CD4-positive, alpha-beta T cell (primary cell): ENCODE results near the gene SPINT2. TPM values are rescaled to one million over a fixed set of nuclear protein-coding genes. Genes with fewer than 3 reads are reported as not detected.
A peak's percentile ranks its signal among the peaks of the same experiment; 100 is the strongest.

ENCODE experiments used
- ATAC-seq: fragments of 200-7000 bp; cut with Tn5 transposase; one replicate; pipeline ENCODE4 v1.10.0; 2022; ENCODE audit warnings: mild to moderate bottlenecking; ENCODE audit not compliant: poor library complexity
- CTCF ChIA-PET: fragments of 350-600 bp; sonication (Branson Sonifier 250); formaldehyde crosslinking; loops from one replicate; lab custom pipeline; 2021; ENCODE audit warnings: antibody characterized with exemption, inconsistent platforms; lab: Charles Lee
- POLR2A ChIA-PET: fragments of 350-600 bp; sonication (Branson Sonifier 250); formaldehyde crosslinking; loops from one replicate; lab custom pipeline; 2021; ENCODE audit warnings: antibody characterized with exemption, inconsistent platforms; lab: Charles Lee
- DNase-seq, 14 experiments: peaks; one replicate each; pipeline ENCODE4 v3.0.0-alpha.2; 2013 to 2020; ENCODE audit warnings: mixed read lengths in 2 of 14
- H3K27ac ChIP-seq, 2 donors: one replicate each; pipeline versions ENCODE4 v1.5.1 to v1.7.0; 2013; ENCODE audit warnings: low read length in 2 of 2, low read depth in 1 of 2, mild to moderate bottlenecking in 1 of 2
- H3K27me3 ChIP-seq, 2 experiments: 1 replicate in 1 of 2; 2 replicates in 1 of 2; pipeline versions ENCODE4 v1.6.1 to v1.7.0; 2013; ENCODE audit warnings: low read length in 2 of 2, control low read depth in 1 of 2, mild to moderate bottlenecking in 1 of 2, moderate library complexity in 1 of 2; ENCODE audit not compliant: insufficient read depth in 2 of 2, control insufficient read depth in 1 of 2
- H3K36me3 ChIP-seq: one replicate; pipeline ENCODE4 v1.6.1; 2013; ENCODE audit warnings: low read length, control low read depth; ENCODE audit not compliant: insufficient read depth
- H3K4me1 ChIP-seq: one replicate; pipeline ENCODE4 v1.6.1; 2013; ENCODE audit warnings: low read length, control low read depth; ENCODE audit not compliant: insufficient read depth
- H3K4me3 ChIP-seq: one replicate; pipeline ENCODE4 v1.5.1; 2013; ENCODE audit warnings: mild to moderate bottlenecking, low read length, moderate library complexity
- H3K9me3 ChIP-seq, 2 experiments: 1 replicate in 1 of 2; 2 replicates in 1 of 2; pipeline versions ENCODE4 v1.6.1 to v1.7.0; 2013; ENCODE audit warnings: low read length in 2 of 2, mild to moderate bottlenecking in 2 of 2, control low read depth in 1 of 2, moderate library complexity in 1 of 2; ENCODE audit not compliant: control insufficient read depth in 1 of 2, insufficient read depth in 1 of 2
- H3K27ac Mint-ChIP-seq: one replicate; pipeline ENCODE4 v1.8.0; 2020; ENCODE audit warnings: mixed read lengths
- H3K27me3 Mint-ChIP-seq: one replicate; pipeline ENCODE4 v1.8.0; 2021; ENCODE audit warnings: mixed read lengths
- H3K36me3 Mint-ChIP-seq: one replicate; pipeline ENCODE4 v1.8.0; 2021; ENCODE audit warnings: low read depth, mixed read lengths
- H3K4me1 Mint-ChIP-seq: one replicate; pipeline ENCODE4 v1.8.0; 2021; ENCODE audit warnings: low read depth, mixed read lengths
- H3K4me3 Mint-ChIP-seq: one replicate; pipeline ENCODE4 v1.8.0; 2020; ENCODE audit warnings: mild to moderate bottlenecking, mixed read lengths
- H3K9me3 Mint-ChIP-seq: one replicate; pipeline ENCODE4 v1.8.0; 2020; ENCODE audit warnings: mixed read lengths
- CTCF ChIP-seq: fragments of 200-600 bp; IDR thresholded peaks from one replicate; pipeline ENCODE4 v1.8.0; 2022; ENCODE audit warnings: antibody characterized with exemption, mild to moderate bottlenecking
- intact Hi-C, 2 experiments: fragments of 100-400 bp; cut with DNase I in 1 of 2; cut with micrococcal nuclease in 1 of 2; formaldehyde crosslinking; loops; one replicate each; pipeline versions ENCODE4 v1.15.1 to v1.9.0; 2023 to 2025; cut with DNase I, micrococcal nuclease
- total RNA-seq, 174 experiments: library from RNA in 2 of 174; stranded (reverse) in 2 of 174; gene quantifications; one replicate each; pipeline ENCODE4 v1.2.3 and lab custom pipeline; 2021 to 2026

The SPINT2 gene
- total RNA-seq, 2 experiments from 2014 or later: 25.4 to 26.5 TPM

- intact Hi-C loops: no loop called here
- Mint-ChIP-seq H3K4me1 (peaks cover 35% of the 10 kb centered on the region), H3K27me3 (no peaks in the 10 kb centered on the region), H3K27ac (peak overlapping the region; percentile 12), H3K9me3 (no peaks in the 10 kb centered on the region), H3K36me3 (peaks cover 40% of the 10 kb centered on the region), H3K4me3 (peak overlapping the region; percentile 42)
- ATAC-seq: no peak
- H3K27ac ChIP-seq: no peak overlapping the region
- H3K4me1 ChIP-seq: peaks cover 29% of the 10 kb centered on the region
- H3K36me3 ChIP-seq: peaks cover 34% of the 10 kb centered on the region
- ChIA-PET POLR2A (no interaction called here), CTCF (no interaction called here)
- no peak for TF ChIP-seq CTCF
- DNase-seq: no peak
- H3K9me3 ChIP-seq: no peaks in the 10 kb centered on the region
- no peaks in the 10 kb centered on the region for H3K27me3 ChIP-seq
- H3K4me3 ChIP-seq: no peak overlapping the region
Observed at GRCh38 chr19:38323291-38323690, 58.9 kb downstream of the SPINT2 start.

GRCh38 chr19:38324431-38324830 is 60.1 kb downstream of the SPINT2 start:
- intact Hi-C loops: no loop called here
- H3K9me3 Mint-ChIP-seq: no peaks in the 10 kb centered on the region
- H3K36me3 ChIP-seq: peaks cover 37% of the 10 kb centered on the region
- H3K27me3 ChIP-seq: no peaks in the 10 kb centered on the region
- peaks cover 20% of the 10 kb centered on the region for H3K4me1 ChIP-seq
- no peak overlapping the region for H3K4me3 ChIP-seq
- no peak overlapping the region for H3K27ac Mint-ChIP-seq
- ATAC-seq (no peak), DNase-seq (no peak)
- H3K27ac ChIP-seq: no peak overlapping the region
- H3K9me3 ChIP-seq: no peaks in the 10 kb centered on the region
- H3K36me3 Mint-ChIP-seq: peaks cover 45% of the 10 kb centered on the region
- ChIA-PET CTCF (no interaction called here), POLR2A (no interaction called here)
- no peak overlapping the region for H3K4me3 Mint-ChIP-seq
- no peaks in the 10 kb centered on the region for H3K27me3 Mint-ChIP-seq
- peaks cover 24% of the 10 kb centered on the region for H3K4me1 Mint-ChIP-seq
- no peak for TF ChIP-seq CTCF

DNA sequence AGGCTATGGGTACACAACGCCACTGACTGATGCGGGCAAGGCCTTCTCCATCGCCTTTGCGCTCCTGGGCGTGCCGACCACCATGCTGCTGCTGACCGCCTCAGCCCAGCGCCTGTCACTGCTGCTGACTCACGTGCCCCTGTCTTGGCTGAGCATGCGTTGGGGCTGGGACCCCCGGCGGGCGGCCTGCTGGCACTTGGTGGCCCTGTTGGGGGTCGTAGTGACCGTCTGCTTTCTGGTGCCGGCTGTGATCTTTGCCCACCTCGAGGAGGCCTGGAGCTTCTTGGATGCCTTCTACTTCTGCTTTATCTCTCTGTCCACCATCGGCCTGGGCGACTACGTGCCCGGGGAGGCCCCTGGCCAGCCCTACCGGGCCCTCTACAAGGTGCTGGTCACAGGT is 62.2 kb downstream of the SPINT2 start:
- peaks cover 13% of the 10 kb centered on the region for H3K4me1 Mint-ChIP-seq
- H3K27me3 Mint-ChIP-seq: no peaks in the 10 kb centered on the region
- no peak overlapping the region for H3K4me3 ChIP-seq
- H3K9me3 ChIP-seq: no peaks in the 10 kb centered on the region
- no peak overlapping the region for H3K27ac Mint-ChIP-seq
- intact Hi-C loops: no loop called here
- H3K36me3 Mint-ChIP-seq: peaks cover 45% of the 10 kb centered on the region
- peaks cover 37% of the 10 kb centered on the region for H3K36me3 ChIP-seq
- no peaks in the 10 kb centered on the region for H3K27me3 ChIP-seq
- POLR2A ChIA-PET: no interaction called here
- ATAC-seq: no peak
- no peak for TF ChIP-seq CTCF
- CTCF ChIA-PET: no interaction called here
- H3K4me3 Mint-ChIP-seq: no peak overlapping the region
- H3K9me3 Mint-ChIP-seq: no peaks in the 10 kb centered on the region
- no peak overlapping the region for H3K27ac ChIP-seq
- no peak for DNase-seq
- peaks cover 2% of the 10 kb centered on the region for H3K4me1 ChIP-seq
